ENCODE measurements around the gene NELL1. TPM values are rescaled to one million over a fixed set of nuclear protein-coding genes. Genes with fewer than 3 reads are reported as not detected.

The NELL1 gene
- total RNA-seq (under 1 TPM in 1 of 7 donors, not detected in 6; 0.20 TPM), polyA plus RNA-seq (not detected)
- long read RNA-seq, donor 1: 0 reads
- long read RNA-seq, donor 2: 0 reads

DNA sequence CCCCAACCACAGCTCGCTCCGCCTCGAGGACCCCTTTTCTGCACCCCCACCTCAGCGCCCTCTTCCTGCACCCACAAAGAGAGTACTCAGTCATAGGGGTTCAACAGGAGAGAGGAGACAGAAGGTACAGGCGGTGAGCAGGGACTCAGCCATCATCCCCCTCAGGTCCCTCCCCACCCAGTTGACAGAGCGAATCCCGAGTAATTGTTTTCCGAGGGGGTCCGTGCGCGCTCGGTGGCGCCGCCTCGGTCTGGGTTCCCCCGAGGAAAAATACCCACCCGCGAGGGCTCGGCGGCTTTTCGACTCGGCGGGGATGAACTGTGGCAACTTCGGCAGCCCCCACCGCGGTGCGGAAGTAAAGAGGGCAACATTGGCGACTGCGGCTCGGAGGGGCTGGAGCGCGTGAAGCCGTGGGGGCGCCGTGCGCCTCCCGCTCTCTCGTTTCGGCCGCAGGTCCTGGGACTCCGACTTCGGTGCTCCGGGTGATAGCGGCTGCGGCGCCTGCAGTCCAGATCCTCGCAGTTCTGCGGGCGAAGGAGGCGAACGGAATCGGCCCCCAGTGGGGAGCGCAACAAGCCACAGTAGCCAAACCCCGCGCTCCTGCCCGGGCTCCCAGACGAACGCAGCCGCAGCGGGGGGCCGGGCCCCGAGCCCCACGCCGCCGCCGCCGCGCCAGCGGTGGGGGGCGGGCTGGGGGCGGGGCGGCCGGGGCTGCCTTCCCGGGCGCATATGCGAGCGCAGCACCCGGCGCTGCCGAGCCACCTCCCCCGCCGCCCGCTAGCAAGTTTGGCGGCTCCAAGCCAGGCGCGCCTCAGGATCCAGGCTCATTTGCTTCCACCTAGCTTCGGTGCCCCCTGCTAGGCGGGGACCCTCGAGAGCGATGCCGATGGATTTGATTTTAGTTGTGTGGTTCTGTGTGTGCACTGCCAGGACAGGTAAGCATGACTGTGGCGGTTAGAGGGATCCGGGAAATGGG, at the start of gene NELL1:
Gene NELL1, plus strand, starts transcription at position 743 of the 976 bp plus-strand sequence.
- intact Hi-C loops (cut with DNase I; ENCODE audit: low total_unique reads): no loop called here
- 1 to 3% (median 2%) methylated on average over 49 to 93 of the region's 93 CpGs for WGBS, 5 donors
- no peaks in the 10 kb centered on the region for H3K9me3 ChIP-seq
- no peak within 1 kb of the TSS for H3K27ac ChIP-seq
- peaks cover 3 to 80% (median 34%) of the 10 kb centered on the region in 7 donors for H3K27me3 ChIP-seq (replicated peaks in 1 of 7)
- TF ChIP-seq POLR2AphosphoS5 (IDR thresholded peaks at IDR 0.05): no peak
- TF ChIP-seq, protein P1, sequence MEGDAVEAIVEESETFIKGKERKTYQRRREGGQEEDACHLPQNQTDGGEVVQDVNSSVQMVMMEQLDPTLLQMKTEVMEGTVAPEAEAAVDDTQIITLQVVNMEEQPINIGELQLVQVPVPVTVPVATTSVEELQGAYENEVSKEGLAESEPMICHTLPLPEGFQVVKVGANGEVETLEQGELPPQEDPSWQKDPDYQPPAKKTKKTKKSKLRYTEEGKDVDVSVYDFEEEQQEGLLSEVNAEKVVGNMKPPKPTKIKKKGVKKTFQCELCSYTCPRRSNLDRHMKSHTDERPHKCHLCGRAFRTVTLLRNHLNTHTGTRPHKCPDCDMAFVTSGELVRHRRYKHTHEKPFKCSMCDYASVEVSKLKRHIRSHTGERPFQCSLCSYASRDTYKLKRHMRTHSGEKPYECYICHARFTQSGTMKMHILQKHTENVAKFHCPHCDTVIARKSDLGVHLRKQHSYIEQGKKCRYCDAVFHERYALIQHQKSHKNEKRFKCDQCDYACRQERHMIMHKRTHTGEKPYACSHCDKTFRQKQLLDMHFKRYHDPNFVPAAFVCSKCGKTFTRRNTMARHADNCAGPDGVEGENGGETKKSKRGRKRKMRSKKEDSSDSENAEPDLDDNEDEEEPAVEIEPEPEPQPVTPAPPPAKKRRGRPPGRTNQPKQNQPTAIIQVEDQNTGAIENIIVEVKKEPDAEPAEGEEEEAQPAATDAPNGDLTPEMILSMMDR (IDR thresholded peaks at IDR 0.05 in 8 of 11, conservative IDR thresholded peaks at IDR 0.05 in 3 of 11): no peak
- no peak for TF ChIP-seq POLR2A (IDR thresholded peaks at IDR 0.05)
- no peaks in the 10 kb centered on the region for H3K36me3 ChIP-seq
- peaks cover 0 to 28% (median 15%) of the 10 kb centered on the region in 6 donors for H3K4me1 ChIP-seq
- peak within 1 kb of the TSS in 5 of 8 donors; percentile 9 to 46 (median 11) for H3K4me3 ChIP-seq
- no peak for DNase-seq

DNA sequence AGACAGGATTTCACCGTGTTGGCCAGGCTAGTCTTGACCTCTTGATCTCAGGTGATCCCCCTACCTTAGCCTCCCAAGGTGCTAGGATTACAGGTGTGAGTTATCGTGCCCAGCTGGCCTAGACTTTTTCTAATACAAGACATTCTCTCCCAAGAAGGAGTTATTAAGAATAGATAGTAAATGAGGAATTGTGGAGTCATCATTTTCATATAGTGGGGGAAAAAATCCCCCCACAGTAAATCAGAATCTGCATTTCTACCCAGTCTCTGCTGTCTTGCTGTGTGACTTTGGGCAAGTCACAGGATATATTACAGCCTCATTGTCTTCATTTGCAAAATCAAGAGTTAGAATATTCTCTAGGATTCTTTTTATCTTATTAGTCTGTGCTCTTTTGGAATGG, 48.4 kb upstream of the NELL1 start:
- DNase-seq: no peak
- H3K9me3 ChIP-seq: no peaks in the 10 kb centered on the region
- peaks cover 0 to 31% (median 0%) of the 10 kb centered on the region in 7 donors for H3K27me3 ChIP-seq (replicated peaks in 1 of 7)
- TF ChIP-seq POLR2A (IDR thresholded peaks at IDR 0.05) (no peak), POLR2AphosphoS5 (IDR thresholded peaks at IDR 0.05) (no peak)
- no peaks in the 10 kb centered on the region for H3K4me1 ChIP-seq
- H3K4me3 ChIP-seq: no peak overlapping the region
- no peak overlapping the region for H3K27ac ChIP-seq
- H3K36me3 ChIP-seq: no peaks in the 10 kb centered on the region
- intact Hi-C loops (cut with DNase I; ENCODE audit: low total_unique reads): no loop called here
- WGBS, 5 donors: 61 to 88% (median 68%) methylated on average over 2 of the region's 2 CpGs

DNA sequence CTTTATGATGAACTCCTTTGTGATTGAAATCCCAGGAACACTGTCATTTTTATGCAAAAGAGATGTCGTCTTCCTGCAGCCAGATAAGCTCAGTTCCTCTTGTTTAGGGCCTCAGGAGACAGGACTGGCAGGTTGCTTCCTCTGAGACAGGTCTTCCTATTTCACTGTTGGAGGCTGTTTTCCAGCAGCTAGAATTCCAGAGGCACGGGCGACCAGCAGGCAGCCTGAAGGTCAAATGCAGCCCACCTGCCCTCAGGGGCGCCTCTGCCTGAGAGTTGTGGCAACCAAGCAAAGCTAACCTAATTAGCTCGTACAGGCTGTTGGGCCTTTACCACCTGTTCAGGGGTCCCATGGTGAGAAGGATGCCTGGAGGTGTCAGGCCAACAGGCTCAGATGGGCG, 47.7 kb upstream of the NELL1 start:
- DNase-seq: no peak
- Histone ChIP-seq H3K27me3 (replicated peaks in 1 of 7) (peaks cover 0 to 28% (median 0%) of the 10 kb centered on the region in 7 donors), H3K4me3 (no peak overlapping the region), H3K9me3 (no peaks in the 10 kb centered on the region), H3K27ac (no peak overlapping the region), H3K36me3 (no peaks in the 10 kb centered on the region), H3K4me1 (no peaks in the 10 kb centered on the region)
- TF ChIP-seq, protein P1 (IDR thresholded peaks at IDR 0.05 in 8 of 11, conservative IDR thresholded peaks at IDR 0.05 in 3 of 11): no peak
- TF ChIP-seq POLR2A (IDR thresholded peaks at IDR 0.05) (no peak), POLR2AphosphoS5 (IDR thresholded peaks at IDR 0.05) (no peak)
- intact Hi-C loops (cut with DNase I; ENCODE audit: low total_unique reads): no loop called here
- WGBS, 5 donors: 28 to 51% (median 39%) methylated on average over 5 to 6 of the region's 6 CpGs

DNA sequence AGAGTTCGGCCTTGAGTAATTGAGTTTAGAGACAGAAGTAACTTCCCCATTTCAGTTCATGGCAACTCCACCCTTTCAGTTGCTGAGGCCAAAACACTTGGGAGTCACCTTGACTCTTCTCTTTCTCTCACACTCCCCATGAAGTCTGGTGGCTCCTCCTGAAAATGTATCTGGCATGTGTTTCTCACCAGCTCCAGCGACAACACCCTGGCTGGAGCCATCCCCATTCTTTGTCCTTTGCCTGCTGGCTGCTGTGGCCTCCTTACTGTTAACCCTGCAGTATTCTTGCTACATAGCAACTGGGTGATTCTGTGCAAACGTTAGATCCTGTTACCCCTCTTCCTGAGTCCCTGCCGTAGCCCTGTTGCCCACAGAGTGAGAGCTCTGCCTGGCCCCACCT, 46.1 kb upstream of the NELL1 start:
- WGBS, 5 donors: 22 to 43% (median 30%) methylated on average over 4 of the region's 4 CpGs
- no peaks in the 10 kb centered on the region for H3K9me3 ChIP-seq
- TF ChIP-seq POLR2AphosphoS5 (IDR thresholded peaks at IDR 0.05): no peak
- TF ChIP-seq, protein P1 (IDR thresholded peaks at IDR 0.05 in 8 of 11, conservative IDR thresholded peaks at IDR 0.05 in 3 of 11): no peak
- no peak for TF ChIP-seq POLR2A (IDR thresholded peaks at IDR 0.05)

More for the DNA sequence above, 46.1 kb upstream of the NELL1 start:
- DNase-seq: no peak
- Histone ChIP-seq H3K27me3 (replicated peaks in 1 of 7) (peaks cover 0 to 13% (median 0%) of the 10 kb centered on the region in 7 donors), H3K27ac (no peak overlapping the region), H3K36me3 (no peaks in the 10 kb centered on the region), H3K4me3 (no peak overlapping the region), H3K4me1 (no peaks in the 10 kb centered on the region)
- intact Hi-C loops (cut with DNase I; ENCODE audit: low total_unique reads): no loop called here

Measured in spleen (tissue), 13 donors.